ENCODE results near the gene GBA2.

GRCh38 chr9:35731415-35732184 is 17.4 kb downstream of the GBA2 start:
- no peak for TF ChIP-seq SUZ12 (IDR thresholded peaks at IDR 0.05)
- TF ChIP-seq SP1 (IDR thresholded peaks at IDR 0.05): no peak
- no peak for TF ChIP-seq FOXK2 (IDR thresholded peaks at IDR 0.05)
- TF ChIP-seq FOXA1 (IDR thresholded peaks at IDR 0.05): no peak
- TF ChIP-seq L3MBTL2 (conservative IDR thresholded peaks at IDR 0.05): no peak
- no peak for TF ChIP-seq NFRKB (IDR thresholded peaks at IDR 0.05)
